IPS-15b (cell line): ENCODE measurements around the gene MRPS14.

Experiments
- H3K27me3 ChIP-seq: one replicate; pipeline ENCODE4 v1.6.1; 2013; ENCODE audit warnings: low read length; ENCODE audit not compliant: control insufficient read depth, insufficient read depth
- H3K36me3 ChIP-seq: one replicate; pipeline ENCODE4 v1.6.1; 2013; ENCODE audit warnings: low read length; ENCODE audit not compliant: control insufficient read depth, insufficient read depth
- H3K4me1 ChIP-seq: one replicate; pipeline ENCODE4 v1.6.1; 2013; ENCODE audit warnings: mild to moderate bottlenecking, low read length; ENCODE audit not compliant: control insufficient read depth, insufficient read depth
- H3K4me3 ChIP-seq: one replicate; pipeline ENCODE4 v1.5.1; 2013; ENCODE audit warnings: low read depth, low read length
- H3K9ac ChIP-seq: one replicate; pipeline ENCODE4 v1.6.1; 2013; ENCODE audit warnings: low read depth, mild to moderate bottlenecking, low read length
- H3K9me3 ChIP-seq: one replicate; pipeline ENCODE4 v1.6.1; 2013; ENCODE audit warnings: mild to moderate bottlenecking, low read length; ENCODE audit not compliant: control insufficient read depth, insufficient read depth

MRPS14 gene

DNA sequence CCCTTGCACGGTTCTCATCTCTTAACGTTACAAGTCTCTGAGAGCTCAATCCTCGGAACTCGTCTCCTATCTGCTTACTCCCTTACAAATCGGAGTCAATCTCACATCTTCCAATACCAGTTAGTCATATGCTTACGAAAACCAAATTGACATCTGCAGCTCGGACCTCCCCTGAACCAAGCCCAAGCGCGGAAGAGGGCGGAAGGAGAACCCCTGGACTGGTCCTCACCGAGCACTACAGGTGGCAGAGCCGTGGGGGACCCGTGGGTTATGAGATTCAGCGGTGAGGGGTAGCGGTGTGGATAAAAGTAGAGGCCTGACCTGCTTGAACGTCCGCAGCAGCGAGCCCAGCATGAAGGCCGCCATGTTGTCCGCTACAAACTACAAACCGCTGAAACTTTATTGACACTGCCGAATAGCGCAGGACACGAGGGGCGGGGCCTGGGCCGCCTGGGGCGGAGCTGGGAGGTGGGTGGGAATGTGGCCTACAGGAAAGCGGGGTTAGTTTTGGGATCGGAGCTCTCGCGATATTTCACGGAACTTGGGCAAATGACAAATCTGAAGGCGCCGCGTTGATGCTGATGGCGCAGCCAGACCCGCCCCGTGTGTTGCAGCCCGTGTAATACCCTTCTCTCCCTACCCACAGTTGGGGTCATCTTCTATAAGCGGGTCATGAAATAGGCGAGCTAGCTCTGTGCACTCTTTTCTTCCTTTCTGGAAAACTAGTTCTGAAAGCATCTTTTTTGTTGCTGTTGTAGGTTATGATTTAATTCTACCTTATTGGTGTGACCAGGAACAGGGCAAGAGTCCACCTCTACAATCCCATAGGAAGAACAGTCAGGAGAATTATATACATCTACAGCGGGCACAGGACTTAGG, at the start of gene MRPS14:
Gene MRPS14 (minus strand): TSS at position 383 of the 879 bp plus-strand sequence. CDS start 17 bp downstream, at position 366.
- no peaks in the 10 kb centered on the region for H3K36me3 ChIP-seq
- peak within 1 kb of the TSS; percentile 98 for H3K4me3 ChIP-seq
- peak within 1 kb of the TSS; percentile 98 for H3K9ac ChIP-seq
- H3K27me3 ChIP-seq: no peaks in the 10 kb centered on the region
- H3K9me3 ChIP-seq: no peaks in the 10 kb centered on the region
- H3K4me1 ChIP-seq: no peaks in the 10 kb centered on the region

DNA sequence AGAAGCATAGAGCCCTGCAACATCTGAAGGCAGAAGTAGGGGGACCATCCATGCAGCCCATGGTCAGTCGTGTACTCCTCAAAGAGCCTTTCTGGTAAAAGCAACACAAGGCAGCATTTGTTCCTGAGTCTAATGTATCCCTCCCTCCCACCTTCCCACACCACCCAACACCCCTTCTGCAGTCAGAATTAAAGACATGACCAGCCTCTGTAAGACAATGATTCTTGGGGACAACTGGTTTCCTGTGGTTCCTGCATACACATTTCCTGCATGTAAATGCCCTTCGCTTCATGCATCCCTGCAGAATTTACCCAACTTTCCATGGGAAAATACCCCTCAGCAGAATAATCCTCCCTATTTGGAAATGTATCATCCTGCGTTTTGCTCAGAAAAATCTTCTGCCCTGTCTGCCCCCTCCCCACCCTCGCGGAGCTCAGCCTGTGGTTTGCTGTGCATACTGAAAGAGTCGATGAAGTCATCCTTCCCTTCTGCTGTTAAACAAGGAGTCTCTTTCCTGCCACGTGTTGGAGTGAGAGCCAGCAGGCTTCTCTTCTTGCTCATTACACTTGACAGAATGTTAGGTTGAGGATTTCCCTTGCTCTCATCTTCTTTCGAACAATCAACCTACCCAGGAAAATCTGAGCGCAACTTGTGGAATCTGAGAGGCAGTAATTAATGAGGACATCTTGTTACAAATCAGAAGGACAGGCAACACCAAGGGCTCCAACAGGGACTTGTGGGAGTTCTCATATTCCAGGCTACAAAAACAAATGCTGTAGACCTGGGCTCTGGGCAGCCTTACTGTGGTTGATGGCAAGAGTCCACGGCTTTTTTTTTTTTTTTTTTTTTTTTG, 49.1 kb upstream of the MRPS14 start:
- H3K9ac ChIP-seq: no peak overlapping the region
- no peaks in the 10 kb centered on the region for H3K9me3 ChIP-seq
- H3K36me3 ChIP-seq: no peaks in the 10 kb centered on the region
- peaks cover 12% of the 10 kb centered on the region for H3K4me1 ChIP-seq
- H3K27me3 ChIP-seq: no peaks in the 10 kb centered on the region
- H3K4me3 ChIP-seq: no peak overlapping the region

DNA sequence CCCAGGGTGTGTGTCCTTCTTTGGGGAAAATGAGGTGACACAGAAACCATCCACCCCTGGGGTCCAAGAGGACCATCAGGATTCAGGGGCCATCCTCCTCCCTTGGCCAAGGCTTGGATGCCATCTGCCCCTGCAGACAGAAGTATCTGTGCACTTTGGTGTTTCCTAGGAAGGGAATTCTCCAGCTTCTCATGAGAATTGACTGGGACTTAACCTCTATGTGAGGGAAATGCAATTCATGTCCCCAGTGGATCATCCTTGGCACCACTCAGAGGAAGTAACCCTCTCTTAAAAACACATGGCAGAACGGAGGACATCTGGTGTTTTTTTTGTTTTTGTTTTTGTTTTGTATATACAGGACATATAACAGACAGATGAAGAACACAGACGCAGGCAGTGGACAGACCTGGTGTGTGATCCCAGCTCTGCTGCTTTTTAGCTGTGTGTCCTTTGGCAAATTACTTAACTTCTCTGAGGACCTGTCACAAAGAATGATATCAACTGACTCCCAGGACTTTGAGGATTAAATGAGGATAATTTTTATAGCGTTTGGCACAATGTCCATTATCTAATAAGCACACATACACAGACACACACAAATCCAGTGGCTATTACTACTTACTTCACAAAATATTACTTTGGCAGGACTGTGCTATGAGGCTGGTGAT, 48.2 kb upstream of the MRPS14 start:
- Histone ChIP-seq H3K9me3 (no peaks in the 10 kb centered on the region), H3K9ac (no peak overlapping the region), H3K4me3 (no peak overlapping the region), H3K36me3 (no peaks in the 10 kb centered on the region), H3K27me3 (no peaks in the 10 kb centered on the region), H3K4me1 (peaks cover 12% of the 10 kb centered on the region)

DNA sequence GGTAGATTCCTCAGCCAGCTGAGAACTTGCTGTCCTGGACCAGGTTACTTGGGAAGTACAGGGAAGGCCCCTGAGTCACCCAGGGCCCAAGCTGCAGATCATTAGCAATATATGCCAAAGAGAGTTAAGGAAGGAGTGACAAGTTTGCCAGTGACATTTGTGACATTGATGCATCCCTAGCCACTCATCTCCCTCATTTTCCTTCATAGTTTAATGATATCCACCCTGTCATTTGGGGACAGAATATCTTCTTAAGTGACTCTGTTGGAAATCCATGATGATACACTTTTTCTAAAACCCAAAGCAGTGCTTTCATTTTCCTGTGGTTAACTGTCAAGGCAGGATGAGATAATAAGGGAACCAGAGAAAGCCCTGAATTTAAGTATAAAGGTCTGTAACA, 47.6 kb upstream of the MRPS14 start:
- Histone ChIP-seq H3K4me3 (no peak overlapping the region), H3K36me3 (no peaks in the 10 kb centered on the region), H3K9me3 (no peaks in the 10 kb centered on the region), H3K9ac (no peak overlapping the region), H3K4me1 (peaks cover 12% of the 10 kb centered on the region), H3K27me3 (no peaks in the 10 kb centered on the region)

DNA sequence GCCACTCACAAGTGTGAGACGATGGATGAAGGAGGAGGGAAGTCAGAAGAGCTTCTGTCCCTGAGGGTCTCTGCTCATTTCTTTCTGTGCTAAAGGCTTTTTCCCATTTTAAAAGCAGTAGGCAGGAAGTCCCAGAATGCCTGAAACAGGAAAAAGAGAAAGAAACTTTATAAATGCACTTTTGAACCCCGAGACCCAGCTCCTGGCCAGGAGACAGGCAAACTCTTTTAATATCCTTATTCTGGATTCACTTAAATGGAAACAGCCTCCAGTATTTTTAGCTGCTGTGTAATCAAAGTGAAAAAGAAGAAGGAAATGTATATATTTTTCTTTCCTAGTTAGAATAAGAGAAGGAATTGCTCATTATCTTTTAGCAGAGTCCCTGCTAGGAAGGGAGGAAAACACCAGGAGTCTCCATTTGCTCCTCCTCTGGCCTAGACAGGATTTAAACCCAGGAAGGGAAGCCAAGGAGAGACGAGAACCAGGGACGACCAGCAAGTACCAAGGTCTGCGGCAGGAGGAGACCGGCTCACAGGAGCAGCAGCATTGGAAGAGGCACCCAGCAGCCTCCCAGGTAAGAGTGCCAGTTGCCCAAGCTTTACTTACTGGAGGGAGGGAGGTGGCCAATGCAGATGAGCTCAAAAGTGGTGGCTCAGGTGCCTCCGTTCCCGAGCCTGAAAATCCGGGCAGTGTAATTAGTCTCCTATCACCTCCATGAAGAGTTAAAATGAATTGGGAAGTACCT, 44.3 kb upstream of the MRPS14 start, which contains the start of gene TNN:
Gene TNN (plus strand): TSS at position 472 of the 745 bp plus-strand sequence. CDS start 9,586 bp downstream, outside the sequence.
- peaks cover 2% of the 10 kb centered on the region for H3K4me1 ChIP-seq
- no peaks in the 10 kb centered on the region for H3K27me3 ChIP-seq
- H3K9ac ChIP-seq: peak within 1 kb of the TSS; percentile 39
- no peak within 1 kb of the TSS for H3K4me3 ChIP-seq
- no peaks in the 10 kb centered on the region for H3K36me3 ChIP-seq
- no peaks in the 10 kb centered on the region for H3K9me3 ChIP-seq

DNA sequence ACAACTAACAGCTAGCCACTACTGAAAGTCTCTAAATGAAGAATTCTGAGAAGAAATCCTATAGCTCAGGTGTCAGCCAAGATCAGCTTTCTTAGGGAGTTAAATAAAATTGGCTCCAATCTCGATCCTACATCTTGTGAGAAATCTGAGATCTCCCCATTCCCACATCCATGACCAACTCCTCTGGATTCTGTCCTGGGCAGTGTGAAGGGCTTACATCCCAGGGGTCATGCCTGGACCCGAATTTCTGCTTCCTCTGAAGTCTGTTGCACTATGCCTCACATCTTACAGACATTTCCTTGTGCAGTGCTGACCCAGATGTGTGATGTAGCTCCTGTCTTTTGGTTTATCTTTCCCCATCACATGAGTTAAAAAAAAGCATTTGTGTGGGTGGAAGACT, 39.6 kb upstream of the MRPS14 start:
- H3K27me3 ChIP-seq: no peaks in the 10 kb centered on the region
- no peak overlapping the region for H3K9ac ChIP-seq

DNA sequence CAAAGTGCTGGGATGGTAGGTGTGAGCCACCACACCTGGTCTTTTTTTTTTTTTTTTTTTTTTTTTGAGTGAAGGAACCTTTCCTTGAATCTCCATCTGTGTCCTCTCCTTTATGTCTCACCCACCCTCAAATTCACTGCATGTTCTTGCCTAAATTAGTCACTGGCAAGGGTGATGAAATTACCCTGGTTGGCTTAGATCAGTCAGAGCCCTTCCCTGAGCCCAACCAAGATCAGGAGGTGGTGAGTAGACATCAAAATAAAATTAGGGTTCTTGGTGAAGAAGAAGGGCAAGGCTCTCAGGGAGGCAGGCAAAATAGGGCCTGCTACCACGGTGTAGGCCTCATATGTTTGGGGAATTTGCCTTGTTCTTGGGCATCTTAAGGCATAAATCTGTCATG, 39.1 kb upstream of the MRPS14 start:
- no peaks in the 10 kb centered on the region for H3K4me1 ChIP-seq

More for the DNA sequence above, 39.6 kb upstream of the MRPS14 start:
- no peak overlapping the region for H3K4me3 ChIP-seq
- H3K9me3 ChIP-seq: no peaks in the 10 kb centered on the region
- no peaks in the 10 kb centered on the region for H3K36me3 ChIP-seq
- no peaks in the 10 kb centered on the region for H3K4me1 ChIP-seq

DNA sequence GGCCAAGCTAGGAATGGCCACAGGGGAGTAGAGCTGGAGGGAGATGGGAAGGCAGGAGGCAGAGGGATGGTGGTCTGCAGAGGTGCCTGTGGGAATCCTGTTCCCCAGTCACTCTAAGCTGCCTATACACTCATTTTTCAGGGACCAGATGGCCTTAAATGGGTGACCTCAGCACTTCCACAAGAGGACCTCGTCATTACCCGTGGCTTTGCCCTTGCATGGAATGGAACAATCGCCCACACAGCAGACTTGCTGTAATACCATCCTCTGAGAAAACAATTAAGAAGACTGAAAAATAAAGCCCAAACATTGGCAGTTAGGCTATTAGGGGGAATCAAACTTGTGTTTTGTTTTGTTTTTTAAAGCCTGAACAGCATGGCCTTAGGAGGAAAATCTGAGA, 31.5 kb upstream of the MRPS14 start:
- Histone ChIP-seq H3K9me3 (no peaks in the 10 kb centered on the region), H3K36me3 (no peaks in the 10 kb centered on the region), H3K4me3 (no peak overlapping the region), H3K9ac (no peak overlapping the region), H3K27me3 (no peaks in the 10 kb centered on the region), H3K4me1 (no peaks in the 10 kb centered on the region)

More for the DNA sequence above, 39.1 kb upstream of the MRPS14 start:
- Histone ChIP-seq H3K9ac (no peak overlapping the region), H3K27me3 (no peaks in the 10 kb centered on the region), H3K9me3 (no peaks in the 10 kb centered on the region), H3K36me3 (no peaks in the 10 kb centered on the region), H3K4me3 (no peak overlapping the region)

DNA sequence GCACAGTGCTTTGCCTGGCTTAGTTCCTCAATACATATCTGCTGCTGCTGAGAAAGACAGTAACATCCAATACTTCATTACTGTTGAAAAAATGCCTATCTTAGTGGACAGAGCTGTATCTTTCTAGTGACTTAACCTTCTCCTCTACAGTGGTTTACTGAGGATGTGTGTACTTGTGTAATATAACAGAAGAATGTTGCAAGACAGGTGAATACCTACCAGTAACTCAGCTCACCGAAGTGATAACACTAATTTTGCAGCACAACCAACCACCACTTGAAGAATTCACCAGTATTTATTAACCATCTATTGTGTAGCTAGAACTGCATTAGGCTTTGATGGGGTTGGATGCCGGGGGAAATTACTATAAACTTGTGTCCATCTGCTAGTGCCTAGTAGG, 27.8 kb upstream of the MRPS14 start:
- H3K36me3 ChIP-seq: no peaks in the 10 kb centered on the region
- no peaks in the 10 kb centered on the region for H3K9me3 ChIP-seq
- H3K27me3 ChIP-seq: no peaks in the 10 kb centered on the region
- H3K9ac ChIP-seq: no peak overlapping the region
- no peak overlapping the region for H3K4me3 ChIP-seq
- no peaks in the 10 kb centered on the region for H3K4me1 ChIP-seq

DNA sequence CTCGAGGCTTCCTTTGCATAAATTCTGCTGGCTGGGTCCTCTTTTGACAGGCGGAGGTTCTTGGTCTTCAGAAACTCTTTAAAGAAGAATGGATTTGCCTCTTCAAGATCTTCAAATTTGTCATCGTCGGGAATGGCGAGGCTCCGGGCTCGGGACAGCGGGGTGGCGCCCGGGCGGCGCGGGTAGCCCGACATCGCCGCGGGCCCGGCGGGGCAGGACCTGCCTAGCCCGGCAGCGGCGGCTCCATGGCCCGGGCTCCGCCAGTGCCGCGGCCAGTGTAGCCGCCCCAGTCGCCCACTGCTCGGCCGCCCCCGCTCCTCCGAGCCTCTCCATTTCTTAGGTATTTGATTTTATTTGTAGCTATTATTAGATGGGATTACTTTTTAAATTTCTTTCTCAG, 22.3 kb upstream of the MRPS14 start:
- Histone ChIP-seq H3K36me3 (no peaks in the 10 kb centered on the region), H3K4me3 (no peak overlapping the region), H3K9ac (no peak overlapping the region), H3K9me3 (no peaks in the 10 kb centered on the region), H3K27me3 (no peaks in the 10 kb centered on the region), H3K4me1 (no peaks in the 10 kb centered on the region)

DNA sequence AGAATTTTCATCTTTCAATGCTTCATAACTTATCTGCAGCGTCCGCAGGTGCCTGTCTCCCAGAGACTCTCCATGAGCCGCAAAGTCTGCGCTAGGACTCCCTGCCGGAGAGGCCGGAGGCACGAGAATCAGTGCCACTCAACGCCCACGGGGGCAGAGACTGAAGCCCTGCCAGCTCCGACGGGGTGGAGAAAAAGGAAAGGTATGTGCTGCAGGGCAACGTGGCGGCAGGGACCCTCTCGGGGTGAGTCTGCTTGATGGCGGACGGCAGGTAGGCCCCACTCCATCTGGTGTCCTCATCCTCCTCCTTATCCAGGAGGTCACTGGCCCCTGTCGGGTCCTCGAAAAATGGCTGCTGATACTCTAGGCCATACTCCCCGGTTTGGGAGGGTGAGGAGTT, 21.9 kb upstream of the MRPS14 start:
- no peaks in the 10 kb centered on the region for H3K27me3 ChIP-seq
- no peaks in the 10 kb centered on the region for H3K4me1 ChIP-seq
- no peaks in the 10 kb centered on the region for H3K36me3 ChIP-seq
- H3K9ac ChIP-seq: no peak overlapping the region
- H3K4me3 ChIP-seq: no peak overlapping the region
- H3K9me3 ChIP-seq: no peaks in the 10 kb centered on the region
